K562 (cell line): ENCODE data around the gene KLRC4. TPM values are rescaled to one million over a fixed set of nuclear protein-coding genes. Genes with fewer than 3 reads are reported as not detected.
"Not testable (repeated sequence)": the region's sequence is repeated elsewhere in the genome, so short reads cannot be mapped to it uniquely, and the experiment has no call there.

Experiments used
- ATAC-seq: fragments of 200-7000 bp; cut with Tn5 transposase; 3 replicates; pipeline ENCODE4 v1.9.1; 2020; ENCODE audit warnings: moderate library complexity
- BruUV-seq: library from RNA; stranded (reverse); fragments of 400-500 nt; replicated peaks from 2 replicates; lab custom pipeline; 2021; lab: Mats Ljungman, UMichigan
- CTCF ChIA-PET: fragments of 300-600 bp; formaldehyde crosslinking; extraction: SDS; loops from one replicate; lab custom pipeline; 2021; ENCODE audit warnings: low intra/inter-chr PET ratio; lab: Yijun Ruan, JAX
- POLR2A ChIA-PET: fragments of 300-600, 350-650 bp; sonication (Branson Sonifier 250); formaldehyde crosslinking; extraction: SDS; loops from one replicate; lab custom pipeline; 2021; ENCODE audit warnings: antibody characterized with exemption, inconsistent platforms; lab: Yijun Ruan, JAX
- DNase-seq, 4 experiments: peaks; one replicate each; pipeline versions ENCODE4 v3.0.0 to v3.0.0-alpha.2; 2011 to 2018; ENCODE audit warnings: low spot score in 3 of 4, mixed read lengths in 3 of 4; ENCODE audit errors: extremely low read depth in 1 of 4
- FAIRE-seq: peaks from 2 replicates; lab custom pipeline; 2011; peaks lifted over from hg19 to GRCh38; lab: Jason Lieb, UNC
- H2AFZ ChIP-seq: 2 replicates; pipeline ENCODE4 v1.6.0; 2011; ENCODE audit warnings: low read depth, low read length, control low read depth, inconsistent platforms
- H3K27ac ChIP-seq: fragments of 200-600 bp; 3 replicates; pipeline ENCODE4 v1.8.0; 2011; ENCODE audit warnings: low read depth, mild to moderate bottlenecking, control low read depth, inconsistent platforms, low read length, moderate library complexity, mixed read lengths; ENCODE audit errors: extremely low read depth
- H3K27me3 ChIP-seq, 2 experiments: fragments of 300-600 bp in 1 of 2; 2 replicates in 1 of 2; 3 replicates in 1 of 2; pipeline versions ENCODE4 v1.6.0 to v1.8.0; 2011; ENCODE audit warnings: inconsistent platforms in 2 of 2, low read length in 2 of 2, mild to moderate bottlenecking in 1 of 2, mixed read lengths in 1 of 2, moderate library complexity in 1 of 2; ENCODE audit not compliant: control insufficient read depth in 2 of 2, insufficient read depth in 2 of 2
- H3K36me3 ChIP-seq: fragments of 300-600 bp; 3 replicates; pipeline ENCODE4 v1.8.0; 2011; ENCODE audit warnings: mild to moderate bottlenecking, low read length, inconsistent platforms; ENCODE audit not compliant: control insufficient read depth, insufficient read depth
- H3K4me1 ChIP-seq, 2 experiments: fragments of 200-600 bp in 1 of 2; replicated peaks in 1 of 2; 2 replicates in 1 of 2; 3 replicates in 1 of 2; pipeline versions ENCODE4 v1.5.1 to v1.8.0; 2011; ENCODE audit warnings: inconsistent platforms in 2 of 2, low read length in 2 of 2, mild to moderate bottlenecking in 1 of 2, mixed read lengths in 1 of 2, moderate library complexity in 1 of 2; ENCODE audit not compliant: control insufficient read depth in 2 of 2, insufficient read depth in 2 of 2
- H3K4me2 ChIP-seq: 2 replicates; pipeline ENCODE4 v1.6.1; 2011; ENCODE audit warnings: low read length, control low read depth, inconsistent platforms, mixed read lengths; ENCODE audit not compliant: insufficient read depth
- H3K4me3 ChIP-seq: fragments of 200-600 bp; sonication (generic), shearing (Covaris generic); 2 replicates; pipeline ENCODE4 v1.5.1; 2016; ENCODE audit warnings: control low read depth, inconsistent platforms
- H3K79me2 ChIP-seq: fragments of 200-600 bp; 3 replicates; pipeline ENCODE4 v1.8.0; 2011; ENCODE audit warnings: low read length, inconsistent platforms; ENCODE audit not compliant: control insufficient read depth, insufficient read depth
- H3K9ac ChIP-seq, 2 experiments: 2 replicates each; pipeline versions ENCODE4 v1.6.0 to v1.6.1; 2011; ENCODE audit warnings: low read depth in 2 of 2, low read length in 2 of 2, control low read depth in 1 of 2, inconsistent platforms in 1 of 2, mild to moderate bottlenecking in 1 of 2, mixed read lengths in 1 of 2; ENCODE audit not compliant: insufficient read depth in 1 of 2
- H3K9me1 ChIP-seq: one replicate; pipeline ENCODE4 v1.6.0; 2011; ENCODE audit warnings: inconsistent platforms, mild to moderate bottlenecking, low read length, moderate library complexity; ENCODE audit not compliant: control insufficient read depth, insufficient read depth
- H3K9me3 ChIP-seq: replicated peaks from 2 replicates; pipeline ENCODE4 v1.5.1; 2011; ENCODE audit warnings: low read depth, low read length, inconsistent platforms; ENCODE audit not compliant: control insufficient read depth, insufficient read depth
- H4K20me1 ChIP-seq: replicated peaks from 2 replicates; pipeline ENCODE4 v1.6.1; 2011; ENCODE audit warnings: low read length, inconsistent platforms, mixed read lengths; ENCODE audit not compliant: control insufficient read depth, insufficient read depth
- ARID2 ChIP-seq: fragments of 450-650 bp; IDR thresholded peaks from 2 replicates; pipeline ENCODE4 v1.6.1; 2017; ENCODE audit warnings: antibody characterized with exemption, mild to moderate bottlenecking
- CTCF ChIP-seq, 3 experiments: IDR thresholded peaks in 2 of 3; conservative IDR thresholded peaks in 1 of 3; 2 replicates each; pipeline ENCODE4 v1.5.1; 2011 to 2012; ENCODE audit warnings: low read length in 3 of 3, mild to moderate bottlenecking in 3 of 3, control low read depth in 2 of 3, improper control_type of control experiment in 1 of 3, inconsistent platforms in 1 of 3, low read depth in 1 of 3, mixed read lengths in 1 of 3, moderate library complexity in 1 of 3; ENCODE audit not compliant: insufficient read depth in 2 of 3
- E2F3 ChIP-seq: fragments of 250-450 bp; sonication (Bioruptor Pico); IDR thresholded peaks from 2 replicates; pipeline ENCODE4 v1.4.0; 2020; ENCODE audit warnings: mild to moderate bottlenecking
- ZNF41 ChIP-seq: fragments of 250-450 bp; sonication (Bioruptor Pico); conservative IDR thresholded peaks from 2 replicates; pipeline ENCODE4 v1.4.0; 2020; ENCODE audit warnings: mild to moderate bottlenecking
- ZNF766 ChIP-seq: fragments of 200-800 bp; sonication (Bioruptor generic); conservative IDR thresholded peaks from 2 replicates; pipeline ENCODE4 v1.6.1; 2016; ENCODE audit warnings: missing genetic modification characterization, missing compliant biosample characterization
- WGBS: fragments of 100-300 bp; shearing (Covaris generic); methylation state at CpG from one replicate; pipeline ENCODE4 v1.1.6; 2016; ENCODE audit warnings: low coverage, mixed read lengths; ENCODE audit not compliant: insufficient coverage; ENCODE audit errors: missing lambda C conversion rate; 5-methylcytosine and 5-hydroxymethylcytosine counted together
- in situ Hi-C: fragments of 300-500 bp; cut with MboI; formaldehyde crosslinking; loops from 4 replicates; pipeline ENCODE4 v1.15.0; 2018; ENCODE audit warnings: inconsistent platforms, mixed read lengths
- intact Hi-C: fragments of 100-400 bp; cut with micrococcal nuclease; formaldehyde crosslinking; loops from 2 replicates; pipeline ENCODE4 v1.14.2; 2022
- polyA plus RNA-seq, 8 experiments: library from polyadenylated mRNA; depleted of rRNA in 4 of 8; stranded (reverse) in 5 of 8; unstranded in 3 of 8; fragments of >200 nt; fragmentation: Nextera tagmentation in 2 of 8; fragmentation: Illumina TruSeq in 1 of 8; extraction: Ambion mirVana in 2 of 8; extraction: Trizol in 1 of 8; gene quantifications; 2 replicates each; pipeline versions ENCODE4 v1.2.1 to v1.2.3, GENCODE V29; 2011 to 2014; ENCODE audit warnings: inconsistent platforms in 1 of 8, missing spikeins in 1 of 8
- total RNA-seq, 7 experiments: library from RNA; depleted of rRNA in 6 of 7; stranded (reverse); fragments of >200 nt in 6 of 7; fragmentation: Illumina TruSeq in 2 of 7; extraction: Trizol in 2 of 7; gene quantifications; 2 replicates each; pipeline versions ENCODE4 v1.2.1 to v1.2.3, GENCODE V29; 2011 to 2021; ENCODE audit warnings: low replicate concordance in 1 of 7

KLRC4 gene
- total and polyA plus RNA-seq, 9 of the 15 experiments (the other 6 are each of a cell fraction or from before 2014, with no cell fraction given), result 0.17 TPM; not detected in 8

DNA sequence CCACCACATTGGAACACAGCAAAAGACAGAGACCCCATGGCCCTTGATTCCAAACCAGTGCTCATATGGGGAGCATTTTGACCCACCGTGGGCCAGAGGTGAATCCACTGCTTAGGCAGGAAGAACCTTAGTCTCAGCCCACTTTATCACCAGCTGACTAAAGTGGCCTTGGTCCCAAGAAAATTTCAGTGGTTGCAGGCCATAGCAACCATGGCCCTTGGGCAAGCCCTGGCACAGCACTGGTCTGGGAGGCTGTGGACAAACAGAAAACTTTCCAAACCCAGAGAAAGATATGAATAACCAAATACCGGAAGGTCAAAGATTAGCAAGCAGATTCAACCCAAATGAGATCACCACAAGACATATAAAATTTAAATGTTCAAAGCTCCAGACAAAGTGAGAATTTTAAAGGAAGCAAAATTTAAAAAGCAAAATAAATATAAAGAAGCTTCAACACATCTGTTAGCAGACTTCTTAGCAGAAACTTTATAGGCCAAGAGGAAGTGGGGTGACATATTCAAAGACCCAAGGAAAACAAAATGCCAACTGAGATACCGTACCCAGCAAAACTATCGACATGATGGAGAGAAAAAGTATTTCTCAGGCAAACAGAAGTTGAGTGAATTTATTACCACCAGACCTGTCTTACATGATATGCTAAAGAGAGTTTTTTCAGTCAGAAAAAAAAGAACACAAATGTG, 27.5 kb downstream of the KLRC4 start (continued):
- TF ChIP-seq ZNF41 (CRISPR knock-in tag) (no peak), ARID2 (no peak), CTCF (IDR thresholded peaks at IDR 0.05 in 2 of 3, conservative IDR thresholded peaks at IDR 0.05 in 1 of 3; ENCODE audit: insufficient read depth in 2 of 3, low read depth in 1 of 3, low read length in 3 of 3) (no peak), ZNF766 (CRISPR knock-in tag) (no peak), E2F3 (no peak)

DNA sequence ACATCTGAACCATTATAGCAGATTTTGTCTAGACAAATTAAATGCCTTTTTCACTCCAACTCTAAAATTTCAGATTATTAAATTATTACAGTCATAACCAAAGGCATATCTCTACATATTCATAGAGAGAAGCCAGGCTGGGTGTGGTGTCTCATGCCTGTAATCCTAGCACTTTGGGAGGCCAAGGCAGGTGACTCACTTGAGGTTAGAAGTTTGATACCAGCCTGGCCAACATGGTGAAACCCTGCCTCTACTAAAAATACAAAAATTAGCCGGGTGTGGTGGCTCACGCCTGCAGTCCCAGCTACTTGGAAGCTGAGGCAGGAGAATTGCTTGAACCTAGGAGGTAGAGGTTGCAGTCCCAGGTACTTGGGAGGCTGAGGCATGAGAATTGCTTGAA, 30.8 kb downstream of the KLRC4 start:
- intact Hi-C loops, CTCF ChIA-PET, H3K9ac ChIP-seq, ATAC-seq, H3K79me2 ChIP-seq, H3K9me3 ChIP-seq, DNase-seq, FAIRE-seq, BruUV-seq, H3K27me3 ChIP-seq, H3K4me2 ChIP-seq, H4K20me1 ChIP-seq, H3K27ac ChIP-seq, H2AFZ ChIP-seq, POLR2A ChIA-PET, H3K4me1 ChIP-seq, in situ Hi-C loops, H3K4me3 ChIP-seq, H3K9me1 ChIP-seq, H3K36me3 ChIP-seq: not testable (repeated sequence)
- 42% methylated on average over 2 of the region's 2 CpGs for WGBS
